Effector CD8-positive, alpha-beta T cell (primary cell): ENCODE data around the gene PGF.

ENCODE experiments used
- DNase-seq: peaks from one replicate; lab custom pipeline; 2025; lab: John Stamatoyannopoulos, UW

PGF gene

DNA sequence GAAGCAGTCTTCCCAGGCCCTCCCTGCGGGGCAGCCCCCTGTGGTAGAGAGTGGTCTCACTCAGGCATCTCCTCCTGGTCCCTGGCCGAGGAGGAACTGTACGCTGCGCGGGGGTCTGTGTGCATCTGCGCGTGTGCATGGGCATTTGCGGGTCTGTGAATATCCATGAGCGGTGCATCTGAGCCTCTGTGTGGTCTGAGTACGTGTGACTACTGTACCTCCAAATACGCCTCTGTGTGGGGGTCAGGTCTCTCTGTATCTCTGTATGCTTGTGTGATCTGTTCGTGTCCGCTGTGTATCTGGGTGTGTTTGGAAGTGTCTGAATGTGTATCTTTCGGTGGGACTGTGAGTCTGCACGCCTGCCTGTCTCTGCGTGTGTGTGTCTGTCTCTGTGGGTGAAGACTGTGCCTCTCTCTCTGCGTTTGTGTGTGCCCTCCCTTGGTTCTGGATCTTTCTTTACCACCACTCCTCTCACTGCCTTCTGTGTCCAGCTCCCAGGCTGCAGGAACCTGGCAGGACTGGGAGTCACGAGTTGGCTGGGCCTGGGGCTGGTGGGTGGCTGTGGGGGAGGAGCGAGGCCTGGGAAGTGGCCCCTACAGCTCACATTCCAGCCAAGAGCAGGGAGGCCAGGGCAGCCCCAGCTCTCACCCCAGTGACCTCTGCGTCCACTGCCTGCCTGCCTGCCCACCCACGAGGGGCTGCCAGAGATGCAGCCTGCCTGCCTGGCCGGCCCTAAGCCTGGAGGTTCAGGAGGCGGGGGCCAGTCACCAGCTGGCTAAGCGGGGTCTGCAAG is 1.1 kb upstream of the PGF start:
- DNase-seq = no peak

DNA sequence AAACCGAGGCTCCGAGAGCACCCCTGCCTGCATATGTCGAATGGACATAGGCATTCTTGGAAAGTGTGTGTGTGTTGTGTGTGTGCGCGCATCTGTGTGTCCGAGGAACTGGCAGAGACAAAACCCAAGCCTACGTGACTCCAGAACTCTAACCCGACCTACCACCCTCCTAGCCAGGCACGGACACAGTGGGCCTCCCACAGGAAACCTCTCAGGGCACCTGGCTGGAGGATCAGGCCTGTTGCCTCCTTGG is 556 bp upstream of the PGF start:
- DNase-seq = no peak

- DNase-seq = no peak
Measured at GRCh38 chr14:74954947-74955228, 509 bp downstream of the PGF start.

DNA sequence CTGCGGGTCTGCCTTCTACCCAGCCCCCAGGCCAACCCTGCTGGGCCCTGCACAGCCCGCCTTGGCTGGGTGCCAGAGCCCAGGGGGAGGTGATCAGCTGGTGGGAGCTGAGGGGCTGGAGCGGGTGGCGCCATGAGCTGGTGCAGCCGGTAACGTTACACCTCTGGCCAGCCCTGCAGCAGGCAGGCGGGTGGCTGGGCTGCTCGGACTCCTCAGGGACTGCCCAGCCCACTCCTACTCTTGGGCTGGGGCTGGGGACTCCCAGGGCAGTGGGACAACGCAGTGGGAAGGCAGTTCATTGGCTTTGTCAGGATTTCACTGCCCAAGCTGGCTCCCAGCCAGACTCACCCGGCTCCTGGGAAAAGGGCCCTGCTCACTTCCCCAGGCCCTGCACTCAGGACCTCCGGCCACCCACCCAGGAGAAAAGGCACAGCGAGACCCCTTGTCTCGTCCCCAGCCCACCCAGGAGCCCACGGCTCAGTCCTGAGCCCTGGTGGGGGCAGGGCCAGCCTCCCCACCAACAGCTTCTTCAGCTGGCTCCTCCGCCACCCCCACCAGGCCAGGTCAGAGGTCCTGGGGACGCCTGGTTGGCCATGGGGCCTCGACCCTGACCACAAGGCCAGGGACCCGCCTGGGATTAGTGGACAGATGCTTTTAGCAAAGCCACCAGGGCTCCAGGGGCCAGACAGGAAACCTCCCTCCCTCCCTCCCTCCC is 1.0 kb downstream of the PGF start:
- no peak for DNase-seq

DNA sequence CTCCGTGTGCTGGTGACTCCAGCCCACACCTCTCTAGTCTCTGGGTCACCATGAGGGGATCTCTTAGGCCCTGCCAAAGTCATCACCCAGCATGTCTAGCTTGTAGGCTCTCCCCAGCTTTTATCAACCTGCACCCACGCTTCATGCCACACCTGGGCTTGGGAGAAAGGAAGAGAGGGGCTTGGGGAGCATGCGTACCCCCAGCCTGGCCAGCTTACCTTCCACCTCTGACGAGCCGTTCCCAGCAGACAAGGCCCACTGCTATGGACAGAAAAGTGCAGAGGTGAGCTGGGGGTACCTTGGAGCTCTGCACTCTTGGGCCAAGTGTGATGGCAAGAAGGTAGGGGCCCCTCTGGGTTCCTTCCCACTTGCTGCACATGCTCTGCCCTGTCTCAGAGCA is 1.7 kb downstream of the PGF start:
- no peak for DNase-seq

DNA sequence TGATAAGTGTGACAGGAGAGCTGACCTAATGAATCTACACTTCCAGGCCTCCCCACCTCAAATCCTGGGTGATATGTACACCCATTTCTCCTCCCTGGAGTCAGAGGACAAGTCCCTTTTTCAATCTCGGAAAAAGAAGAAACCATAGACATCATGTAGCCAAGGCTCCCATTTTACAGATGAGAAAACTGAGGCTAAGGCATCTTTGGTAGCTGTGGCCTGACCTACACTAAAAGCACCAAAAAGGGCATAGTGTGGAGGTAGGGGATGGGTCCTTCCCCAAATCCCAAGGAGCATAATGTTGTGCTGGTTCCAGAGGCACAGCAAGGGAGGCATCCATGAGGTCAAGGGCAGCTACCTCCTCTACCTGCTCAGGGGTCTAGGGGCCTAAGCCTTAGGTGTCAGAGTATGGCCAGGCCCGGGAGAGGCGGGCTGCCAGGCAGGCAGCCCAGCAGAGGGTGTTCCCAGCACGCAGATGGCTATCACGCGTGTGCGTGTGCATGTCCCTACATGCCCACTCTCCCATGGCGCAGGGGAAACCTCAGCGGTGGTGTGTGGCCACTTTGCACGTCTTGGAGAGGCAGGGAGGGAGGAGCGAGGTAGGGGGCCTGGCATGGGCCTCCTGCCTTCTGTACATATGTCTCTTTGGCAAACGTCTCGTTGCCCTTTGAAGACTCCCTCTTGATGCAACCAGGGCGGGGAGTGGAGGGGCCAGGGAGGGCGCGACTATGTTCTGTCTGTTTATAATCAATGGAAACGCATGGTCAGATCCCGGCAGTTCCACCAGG is 2.5 kb downstream of the PGF start:
- no peak for DNase-seq

GRCh38 chr14:74952180-74952665 is 3.2 kb downstream of the PGF start:
- DNase-seq = no peak

DNA sequence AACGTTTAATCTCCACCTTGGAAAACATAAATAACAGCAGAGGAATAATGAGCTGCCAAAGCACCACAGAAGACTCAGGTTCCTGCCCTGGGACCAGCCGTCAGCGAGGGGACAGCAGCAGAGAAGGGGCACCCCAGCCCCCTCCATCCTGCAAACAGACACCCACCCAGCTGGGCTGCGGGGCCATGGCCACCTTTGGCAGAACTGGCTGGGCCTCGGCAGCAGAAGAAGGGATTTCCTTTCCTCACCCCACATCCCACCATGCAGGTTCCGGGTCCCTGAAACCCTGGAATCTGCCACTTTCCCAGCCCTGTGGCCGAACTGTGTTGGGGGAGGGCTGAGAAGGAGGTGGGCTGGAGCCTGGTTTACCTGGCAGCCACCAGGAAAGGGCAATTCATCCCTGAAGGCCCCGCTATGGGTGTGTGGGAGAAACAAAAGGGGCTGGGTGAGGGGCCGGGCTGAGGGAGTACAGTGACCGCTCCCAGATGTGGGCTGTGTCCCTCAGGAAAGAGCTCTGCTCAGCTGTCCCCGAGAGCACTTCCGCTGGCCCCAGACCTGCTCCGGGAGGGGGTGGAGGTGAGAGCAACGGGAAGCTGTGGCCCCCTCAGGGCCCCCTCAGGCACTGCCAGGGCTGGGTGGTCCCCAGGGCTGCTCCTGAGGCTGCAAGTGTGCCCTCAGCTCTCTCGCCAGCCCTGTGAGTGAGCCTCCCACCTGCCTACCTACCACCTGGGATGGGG is 3.8 kb downstream of the PGF start:
- DNase-seq = no peak

DNA sequence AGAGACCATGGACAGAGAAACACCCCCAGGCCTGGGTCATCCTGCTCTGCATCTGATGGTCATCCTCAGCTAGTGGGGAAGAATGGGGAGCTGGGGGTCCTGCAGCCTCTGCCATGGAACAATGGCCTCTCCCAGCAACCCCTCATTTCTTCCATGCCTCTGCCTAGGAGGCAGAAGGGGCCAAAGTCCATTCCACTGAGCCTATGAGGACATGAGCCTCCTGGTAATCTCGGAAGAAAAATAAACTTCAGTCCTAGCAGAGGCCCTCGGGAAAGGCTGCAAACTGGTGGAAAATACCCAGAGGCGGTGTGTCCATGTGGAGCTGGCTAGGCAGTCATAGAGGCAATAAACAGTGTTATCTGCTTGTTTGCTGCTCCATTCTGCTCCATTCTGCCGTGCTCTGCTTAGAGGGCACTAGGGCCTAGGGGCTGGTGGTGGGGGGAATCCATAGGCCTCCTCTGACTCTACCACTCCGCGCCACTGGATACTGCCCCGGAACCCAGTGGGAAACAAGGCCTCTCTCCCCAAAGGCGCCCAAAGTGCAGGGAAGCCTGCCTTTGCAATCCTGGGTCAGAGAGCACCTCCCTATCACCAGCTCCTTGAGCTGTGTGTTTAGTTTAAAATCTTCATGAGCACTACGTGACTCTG is 4.5 kb downstream of the PGF start:
- no peak for DNase-seq

GRCh38 chr14:74949859-74950573 is 5.4 kb downstream of the PGF start:
- no peak for DNase-seq

GRCh38 chr14:74949191-74949601 is 6.2 kb downstream of the PGF start:
- no peak for DNase-seq

- no peak for DNase-seq
Measured at GRCh38 chr14:74948228-74949175, 6.9 kb downstream of the PGF start.

GRCh38 chr14:74947353-74948227 is 7.8 kb downstream of the PGF start:
- DNase-seq = no peak

GRCh38 chr14:74946659-74947281 is 8.6 kb downstream of the PGF start:
- DNase-seq = no peak

DNA sequence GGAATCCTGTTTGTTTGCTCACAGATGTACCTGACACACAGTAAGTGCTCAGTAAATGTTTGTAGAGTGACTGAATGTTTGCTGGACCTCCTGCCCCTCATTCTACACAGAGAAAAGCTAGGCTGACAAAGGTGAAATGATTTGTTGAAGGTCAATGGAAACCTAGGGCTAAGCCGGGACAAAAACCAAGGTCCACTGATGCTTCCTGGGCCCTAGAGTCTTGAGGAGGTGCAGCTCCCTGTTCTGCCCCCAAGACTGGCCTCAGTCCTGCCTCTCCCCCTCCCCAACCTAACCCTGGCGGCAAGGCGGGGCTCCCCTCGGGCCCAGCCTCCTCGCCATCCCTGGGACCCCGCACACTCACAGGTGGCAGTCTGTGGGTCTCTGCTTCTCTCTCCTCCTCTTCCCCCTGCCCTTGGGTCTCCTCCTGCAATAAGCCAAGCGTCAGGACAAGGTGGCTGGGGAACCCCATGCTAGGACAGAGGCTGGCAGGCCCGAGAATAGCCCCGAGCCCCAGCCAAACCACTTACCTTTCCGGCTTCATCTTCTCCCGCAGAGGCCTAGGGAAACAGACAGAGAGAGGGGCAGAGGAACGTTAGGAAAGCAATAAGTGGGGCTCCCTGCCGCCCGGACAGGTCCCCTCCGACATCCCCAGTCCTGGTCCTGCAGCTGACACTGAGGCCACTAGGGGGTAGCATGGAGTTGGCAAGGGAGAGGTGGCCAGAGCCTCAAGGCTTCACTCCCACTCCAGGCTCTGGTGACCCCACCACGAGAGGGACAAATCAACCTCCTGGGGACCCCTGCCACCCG is 9.3 kb downstream of the PGF start:
- DNase-seq = peak; percentile 66

GRCh38 chr14:74945261-74945851 is 10.0 kb downstream of the PGF start:
- no peak for DNase-seq

DNA sequence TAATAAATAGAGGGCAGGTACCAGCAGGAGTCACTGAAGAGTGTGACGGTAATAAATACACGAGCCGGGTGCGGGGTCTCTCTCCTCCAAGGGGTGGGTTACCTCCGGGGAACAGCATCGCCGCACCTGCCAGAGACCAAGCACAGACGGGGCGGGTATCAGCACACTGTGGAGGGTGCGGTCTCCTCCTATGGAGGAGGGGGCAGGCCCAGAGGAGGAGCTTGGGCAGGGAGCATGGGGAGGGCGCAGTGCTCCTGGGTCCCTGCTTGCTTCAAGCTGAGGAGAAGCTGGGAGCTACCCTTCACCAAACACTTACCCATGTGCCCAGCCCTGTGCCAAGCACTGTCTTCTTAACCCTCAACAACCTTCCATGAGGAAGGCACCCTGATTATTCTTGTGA is 12.8 kb downstream of the PGF start:
- no peak for DNase-seq
